Loucy (cell line): ENCODE data around the gene ATP8A1.

Experiments
- H2AFZ ChIP-seq: fragments of 200-600 bp; sonication (generic); 2 replicates; pipeline ENCODE4 v1.6.0; 2016; ENCODE audit warnings: antibody characterized with exemption, mild to moderate bottlenecking, low read length, moderate library complexity
- H3F3A ChIP-seq: fragments of 200-600 bp; 2 replicates; pipeline ENCODE4 v1.6.0; 2016; ENCODE audit warnings: antibody characterized with exemption, low read depth, mild to moderate bottlenecking
- H3K27me3 ChIP-seq: fragments of 200-600 bp; sonication (generic); 2 replicates; pipeline ENCODE4 v1.6.1; 2014; ENCODE audit warnings: low read length, mild to moderate bottlenecking; ENCODE audit not compliant: insufficient read depth, poor library complexity, severe bottlenecking
- H3K36me3 ChIP-seq: fragments of 200-600 bp; sonication (generic); 2 replicates; pipeline ENCODE4 v1.6.1; 2016; ENCODE audit warnings: low read length; ENCODE audit not compliant: insufficient read depth
- H3K4me1 ChIP-seq: fragments of 200-600 bp; sonication (generic); 2 replicates; pipeline ENCODE4 v1.5.1; 2014; ENCODE audit warnings: low read length, mild to moderate bottlenecking; ENCODE audit not compliant: insufficient read depth, poor library complexity, severe bottlenecking
- H3K4me2 ChIP-seq: fragments of 200-600 bp; sonication (generic); 2 replicates; pipeline ENCODE4 v1.6.0; 2014; ENCODE audit warnings: antibody characterized with exemption, low read length, low read depth, mild to moderate bottlenecking; ENCODE audit not compliant: poor library complexity, severe bottlenecking
- H3K4me3 ChIP-seq: fragments of 200-600 bp; sonication (generic); 2 replicates; pipeline ENCODE4 v1.5.1; 2014; ENCODE audit warnings: low read length, mild to moderate bottlenecking, mixed read lengths; ENCODE audit not compliant: poor library complexity, severe bottlenecking
- H3K79me2 ChIP-seq: fragments of 200-600 bp; sonication (generic); 2 replicates; pipeline ENCODE4 v1.6.1; 2014; ENCODE audit warnings: low read length; ENCODE audit not compliant: insufficient read depth
- H3K9ac ChIP-seq: fragments of 200-600 bp; sonication (generic); 2 replicates; pipeline ENCODE4 v1.6.0; 2014; ENCODE audit warnings: mild to moderate bottlenecking, low read depth, low read length, moderate library complexity; ENCODE audit not compliant: poor library complexity, severe bottlenecking
- H3K9me2 ChIP-seq: fragments of 200-600 bp; sonication (generic); replicated peaks from 2 replicates; pipeline ENCODE4 v1.6.1; 2016; ENCODE audit warnings: low read depth, low read length, mixed read lengths
- H3K9me3 ChIP-seq: fragments of 200-600 bp; sonication (generic); 2 replicates; pipeline ENCODE4 v1.6.1; 2014; ENCODE audit warnings: mild to moderate bottlenecking, antibody characterized with exemption, low read length, low read depth; ENCODE audit not compliant: insufficient read depth
- H4K20me1 ChIP-seq: fragments of 200-600 bp; sonication (generic); 2 replicates; pipeline ENCODE4 v1.6.0; 2014; ENCODE audit warnings: antibody characterized with exemption, low read length, mild to moderate bottlenecking; ENCODE audit not compliant: insufficient read depth, poor library complexity, severe bottlenecking
- CTCF ChIP-seq: fragments of 200-600 bp; sonication (generic); conservative IDR thresholded peaks from 2 replicates; pipeline ENCODE4 v1.5.1; 2014; ENCODE audit warnings: mild to moderate bottlenecking, antibody characterized with exemption, low read length
- EZH2phosphoT487 ChIP-seq: fragments of 200-600 bp; IDR thresholded peaks from 2 replicates; pipeline ENCODE4 v1.6.1; 2018; ENCODE audit warnings: antibody characterized with exemption, mild to moderate bottlenecking, moderate library complexity, borderline replicate concordance

Gene ATP8A1

GRCh38 chr4:42637867-42638266 is 19.0 kb downstream of the ATP8A1 start:
- H3K36me3 ChIP-seq, result no peaks in the 10 kb centered on the region
- H3K4me2 ChIP-seq, result no peak overlapping the region
- H3F3A ChIP-seq, result no peaks in the 10 kb centered on the region; the same call in 1 of the 2 replicates
- H3K4me3 ChIP-seq, result no peak overlapping the region
- H3K9me2 ChIP-seq, result no peaks in the 10 kb centered on the region
- no peak overlapping the region for H3K9ac ChIP-seq
- peaks cover 77% of the 10 kb centered on the region for H3K4me1 ChIP-seq
- peaks cover 71% of the 10 kb centered on the region for H3K79me2 ChIP-seq
- H3K9me3 ChIP-seq, result no peaks in the 10 kb centered on the region
- H3K27me3 ChIP-seq, result no peaks in the 10 kb centered on the region
- no peak for TF ChIP-seq CTCF
- TF ChIP-seq EZH2phosphoT487, result no peak
- H4K20me1 ChIP-seq, result peaks cover 47% of the 10 kb centered on the region
- no peak overlapping the region for H2AFZ ChIP-seq

- Histone ChIP-seq H3K4me1 (peaks cover 77% of the 10 kb centered on the region), H3K27me3 (no peaks in the 10 kb centered on the region), H3K36me3 (no peaks in the 10 kb centered on the region), H3K9me3 (no peaks in the 10 kb centered on the region), H3K9ac (no peak overlapping the region), H4K20me1 (peaks cover 48% of the 10 kb centered on the region), H3K9me2 (no peaks in the 10 kb centered on the region), H3K4me2 (no peak overlapping the region), H2AFZ (no peak overlapping the region), H3F3A (no peaks in the 10 kb centered on the region; the same call in 1 of the 2 replicates), H3K79me2 (peaks cover 71% of the 10 kb centered on the region), H3K4me3 (no peak overlapping the region)
- TF ChIP-seq EZH2phosphoT487 (no peak), CTCF (no peak)
These were observed 19.8 kb downstream of the ATP8A1 start for GRCh38 chr4:42637104-42637503.

GRCh38 chr4:42636645-42636949 is 20.3 kb downstream of the ATP8A1 start:
- Histone ChIP-seq H3K27me3 (no peaks in the 10 kb centered on the region), H3K79me2 (peaks cover 71% of the 10 kb centered on the region), H3F3A (no peaks in the 10 kb centered on the region; the same call in 1 of the 2 replicates), H2AFZ (no peak overlapping the region), H3K4me3 (no peak overlapping the region), H3K4me1 (peaks cover 74% of the 10 kb centered on the region), H3K9me2 (no peaks in the 10 kb centered on the region), H3K4me2 (no peak overlapping the region), H3K36me3 (no peaks in the 10 kb centered on the region), H4K20me1 (peaks cover 46% of the 10 kb centered on the region), H3K9me3 (no peaks in the 10 kb centered on the region), H3K9ac (no peak overlapping the region)
- TF ChIP-seq CTCF, result no peak
- no peak for TF ChIP-seq EZH2phosphoT487
